Thymus (tissue), 11 donors: ENCODE measurements around the gene SLC25A28. TPM values are rescaled to one million over a fixed set of nuclear protein-coding genes. Genes with fewer than 3 reads are reported as not detected.
"Not testable (repeated sequence)": the region's sequence is repeated elsewhere in the genome, so short reads cannot be mapped to it uniquely, and the experiment has no call there.

Source experiments
- DNase-seq, 9 donors: peaks; one replicate each; pipeline ENCODE4 v3.0.0-alpha.2; 2013; ENCODE audit warnings: low spot score in 9 of 9, low read depth in 6 of 9, missing footprints in 1 of 9
- H3K27ac ChIP-seq, 2 donors: one replicate each; pipeline ENCODE4 v1.5.1; 2013; ENCODE audit warnings: control low read depth in 1 of 2, low read depth in 1 of 2, low read length in 1 of 2, mild to moderate bottlenecking in 1 of 2, moderate library complexity in 1 of 2
- H3K27me3 ChIP-seq, 2 donors: one replicate each; pipeline ENCODE4 v1.5.1; 2013; ENCODE audit warnings: low read length in 1 of 2; ENCODE audit not compliant: control insufficient read depth in 2 of 2, insufficient read depth in 1 of 2
- H3K36me3 ChIP-seq, 2 donors: one replicate each; pipeline ENCODE4 v1.5.1; 2013; ENCODE audit warnings: low read length in 1 of 2, mild to moderate bottlenecking in 1 of 2, moderate library complexity in 1 of 2; ENCODE audit not compliant: control insufficient read depth in 2 of 2, insufficient read depth in 2 of 2
- H3K4me1 ChIP-seq, 2 donors: one replicate each; pipeline ENCODE4 v1.5.1; 2013; ENCODE audit warnings: low read length in 2 of 2; ENCODE audit not compliant: control insufficient read depth in 2 of 2, insufficient read depth in 2 of 2
- H3K4me3 ChIP-seq, 2 donors: one replicate each; pipeline ENCODE4 v1.5.1; 2013; ENCODE audit warnings: low read length in 2 of 2, control low read depth in 1 of 2, mild to moderate bottlenecking in 1 of 2
- H3K9me3 ChIP-seq, 2 donors: one replicate each; pipeline ENCODE4 v1.5.1; 2013; ENCODE audit warnings: low read length in 1 of 2, mild to moderate bottlenecking in 1 of 2; ENCODE audit not compliant: control insufficient read depth in 2 of 2, insufficient read depth in 1 of 2
- WGBS: extraction: QIAGEN DNeasy Blood & Tissue Kit; methylation state at CpG from one replicate; pipeline ENCODE4 v1.1.7; 2013; 5-methylcytosine and 5-hydroxymethylcytosine counted together
- polyA plus RNA-seq: library from polyadenylated mRNA; stranded (reverse); fragments of 200-250 nt; gene quantifications from one replicate; pipeline ENCODE4 v1.2.3, GENCODE V29; 2013
- total RNA-seq: library from RNA; stranded (reverse); fragments of 120-200 nt; gene quantifications from one replicate; pipeline ENCODE4 v1.2.4, GENCODE V29; 2013
- donor health status: healthy.

The SLC25A28 gene
- total and polyA plus RNA-seq, 2 donors: 18.8 to 173 TPM

- DNase-seq: no peak
- no peaks in the 10 kb centered on the region for H3K36me3 ChIP-seq
- H3K27me3 ChIP-seq: no peaks in the 10 kb centered on the region
- H3K27ac ChIP-seq: no peak overlapping the region
- H3K4me3 ChIP-seq: no peak overlapping the region
- no peaks in the 10 kb centered on the region for H3K4me1 ChIP-seq
- H3K9me3 ChIP-seq: no peaks in the 10 kb centered on the region
These were observed 10.8 kb upstream of the SLC25A28 start for GRCh38 chr10:99630991-99631390.

GRCh38 chr10:99630433-99630832 lies 10.2 kb upstream of the SLC25A28 start:
- no peaks in the 10 kb centered on the region for H3K4me1 ChIP-seq
- DNase-seq: no peak
- WGBS: 54% methylated on average over 2 of the region's 2 CpGs
- no peaks in the 10 kb centered on the region for H3K9me3 ChIP-seq
- H3K4me3 ChIP-seq: no peak overlapping the region
- H3K27ac ChIP-seq: no peak overlapping the region
- no peaks in the 10 kb centered on the region for H3K27me3 ChIP-seq
- no peaks in the 10 kb centered on the region for H3K36me3 ChIP-seq

GRCh38 chr10:99629625-99629978 lies 9.4 kb upstream of the SLC25A28 start:
- Histone ChIP-seq H3K27ac (peak overlapping the region in 1 of 2 donors; percentile 18), H3K4me1 (no peaks in the 10 kb centered on the region), H3K27me3 (no peaks in the 10 kb centered on the region), H3K4me3 (no peak overlapping the region), H3K36me3 (no peaks in the 10 kb centered on the region), H3K9me3 (no peaks in the 10 kb centered on the region)
- DNase-seq: no peak
- 92% methylated on average over 3 of the region's 3 CpGs for WGBS

DNA sequence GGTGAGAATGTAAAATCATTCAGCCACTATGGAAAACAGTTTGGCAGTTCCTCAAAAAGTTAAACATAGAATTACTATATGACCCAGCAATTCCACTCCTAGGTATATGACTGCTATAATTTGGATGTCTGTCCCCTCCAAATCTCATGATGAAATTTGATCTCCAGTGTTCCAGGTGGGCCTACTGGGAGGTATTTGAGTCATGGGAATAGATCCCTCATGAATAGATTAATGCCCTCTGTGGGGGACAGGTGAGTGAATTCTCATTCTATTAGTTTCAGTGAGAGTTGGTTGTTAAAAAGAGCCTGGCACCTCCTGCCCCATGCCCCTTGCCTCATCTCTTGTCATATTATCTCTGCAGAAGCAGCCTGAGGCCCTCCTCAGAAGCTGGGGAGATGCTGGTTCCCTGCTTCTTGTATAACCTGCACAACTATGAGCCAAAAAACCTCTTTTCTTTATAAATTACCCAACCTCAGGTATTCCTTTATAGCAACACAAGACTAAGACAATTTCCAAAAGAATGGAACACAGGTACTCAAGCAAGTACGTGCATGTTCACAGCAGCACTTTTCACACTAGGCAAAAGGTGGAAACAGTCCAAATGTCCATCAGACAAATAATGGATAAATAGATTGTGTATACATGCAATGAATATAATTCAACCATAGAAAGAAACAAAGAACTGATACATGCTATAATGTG lies 8.8 kb upstream of the SLC25A28 start:
- Histone ChIP-seq H3K9me3 (no peaks in the 10 kb centered on the region), H3K4me3 (no peak overlapping the region), H3K27me3 (no peaks in the 10 kb centered on the region), H3K27ac (no peak overlapping the region), H3K36me3 (no peaks in the 10 kb centered on the region), H3K4me1 (no peaks in the 10 kb centered on the region)
- DNase-seq: no peak
- WGBS: 93% methylated on average over 1 of the region's 1 CpG

DNA sequence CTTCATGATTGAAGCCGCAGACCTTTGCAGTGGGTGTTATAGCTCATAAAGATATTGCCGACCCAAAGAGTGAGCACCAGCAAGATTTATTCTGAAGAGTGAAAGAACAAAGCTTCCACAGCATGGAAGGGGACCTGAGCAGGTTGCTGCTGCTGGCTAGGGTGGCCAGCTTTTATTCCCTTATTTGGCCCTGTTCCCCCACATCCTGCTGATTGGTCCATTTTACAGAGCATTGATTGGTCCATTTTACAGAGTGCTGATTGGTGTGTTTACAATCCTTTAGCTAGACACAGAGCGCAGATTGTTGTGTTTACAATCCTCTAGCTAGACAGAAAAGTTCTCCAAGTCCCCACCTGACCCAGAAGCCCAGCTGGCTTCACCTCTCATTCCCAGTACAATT lies 4.9 kb upstream of the SLC25A28 start:
- H3K27me3 ChIP-seq, H3K4me3 ChIP-seq, H3K27ac ChIP-seq, H3K4me1 ChIP-seq, DNase-seq, H3K36me3 ChIP-seq, H3K9me3 ChIP-seq: not testable (repeated sequence)
- WGBS: 96% methylated on average over 3 of the region's 3 CpGs

DNA sequence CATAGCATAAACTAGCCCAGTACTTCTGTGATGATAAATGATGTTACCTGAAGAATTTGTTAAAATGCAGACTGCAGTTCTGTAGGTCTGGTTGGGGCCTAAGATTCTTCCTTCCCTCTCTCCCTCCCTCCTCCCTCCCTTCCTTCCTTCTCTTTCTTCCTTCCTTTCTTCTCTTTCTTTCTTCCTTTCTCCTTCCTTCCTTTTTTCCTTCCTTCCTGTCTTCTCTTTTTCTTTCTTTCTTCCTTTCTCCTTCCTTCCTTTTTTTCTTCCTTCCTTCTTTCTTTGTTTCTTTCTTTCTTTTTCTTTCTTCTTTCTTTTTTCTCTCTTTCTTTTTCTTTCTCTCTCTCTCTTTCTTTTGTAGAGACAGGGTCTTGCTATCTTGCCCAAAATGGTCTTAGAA lies 3.7 kb upstream of the SLC25A28 start:
- Histone ChIP-seq H3K9me3 (no peaks in the 10 kb centered on the region), H3K27ac (no peak overlapping the region), H3K4me3 (no peak overlapping the region), H3K4me1 (peaks cover 6 to 15% of the 10 kb centered on the region in 2 donors), H3K27me3 (peaks cover 0 to 7% of the 10 kb centered on the region in 2 donors), H3K36me3 (no peaks in the 10 kb centered on the region)
- DNase-seq: no peak

DNA sequence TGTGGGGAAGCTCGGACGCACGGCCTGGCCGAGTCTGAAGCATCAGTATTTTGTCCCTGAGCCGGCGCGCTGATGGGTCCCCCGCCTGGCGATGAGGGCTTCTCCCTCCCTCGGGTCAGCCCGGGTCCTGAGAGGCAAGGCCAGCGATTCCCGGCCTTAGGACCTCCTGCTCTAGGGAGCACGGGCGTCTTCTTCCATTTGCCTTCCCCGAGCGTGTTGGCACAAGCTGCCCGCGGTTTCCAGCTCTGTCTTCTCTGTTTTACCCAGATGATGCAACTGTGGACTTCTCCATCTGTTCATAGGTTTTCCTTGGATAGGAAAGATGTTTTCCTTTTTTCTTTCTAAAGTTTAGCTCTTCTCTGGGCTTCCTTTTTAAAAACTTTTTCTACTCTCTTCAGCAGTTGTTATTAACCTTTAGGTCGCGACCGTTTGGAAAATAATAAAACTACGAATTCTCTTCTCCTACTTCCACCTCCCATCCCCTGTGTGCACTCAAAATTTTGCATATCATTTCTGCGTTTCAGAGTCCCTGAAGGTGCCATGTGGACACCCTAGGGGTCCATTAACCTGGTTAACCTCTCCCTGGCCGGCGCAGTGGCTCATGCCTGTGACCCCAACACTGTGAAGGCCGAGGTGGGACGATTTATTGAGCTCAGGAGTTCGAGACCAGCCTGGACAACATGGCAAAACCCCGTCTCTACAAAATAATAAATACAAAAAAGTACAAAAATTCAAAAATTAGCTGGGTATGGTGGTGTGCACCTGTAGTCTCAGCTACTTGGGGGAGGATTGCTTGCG lies 1.4 kb upstream of the SLC25A28 start:
- DNase-seq: no peak
- peaks cover 0 to 7% of the 10 kb centered on the region in 2 donors for H3K27me3 ChIP-seq
- H3K4me3 ChIP-seq: peak overlapping the region; percentile 70 to 90
- no peaks in the 10 kb centered on the region for H3K9me3 ChIP-seq
- peak overlapping the region; percentile 91 to 95 for H3K27ac ChIP-seq
- WGBS: 21% methylated on average over 31 of the region's 31 CpGs
- H3K36me3 ChIP-seq: no peaks in the 10 kb centered on the region
- peaks cover 8 to 15% of the 10 kb centered on the region in 2 donors for H3K4me1 ChIP-seq

- Histone ChIP-seq H3K27me3 (peaks cover 0 to 7% of the 10 kb centered on the region in 2 donors), H3K9me3 (no peaks in the 10 kb centered on the region), H3K36me3 (no peaks in the 10 kb centered on the region), H3K4me1 (peaks cover 8 to 15% of the 10 kb centered on the region in 2 donors), H3K4me3 (peak overlapping the region; percentile 70 to 90), H3K27ac (peak overlapping the region; percentile 91 to 95)
- WGBS: under 1% methylated on average over 78 of the region's 78 CpGs
- peak in 3 of 9 donors; percentile 26 to 96 (median 46) for DNase-seq
These were observed 643 bp upstream of the SLC25A28 start for GRCh38 chr10:99620711-99621453.
